Loucy (cell line): Measurements from ENCODE around the gene FBXL13.

ENCODE experiments used
- EZH2phosphoT487 ChIP-seq: fragments of 200-600 bp; IDR thresholded peaks from 2 replicates; pipeline ENCODE4 v1.6.1; 2018; ENCODE audit warnings: antibody characterized with exemption, mild to moderate bottlenecking, moderate library complexity, borderline replicate concordance
- TF ChIP-seq, protein P1 (sequence below): fragments of 200-600 bp; sonication (generic); conservative IDR thresholded peaks from 2 replicates; pipeline ENCODE4 v1.5.1; 2014; ENCODE audit warnings: mild to moderate bottlenecking, antibody characterized with exemption, low read length

DNA sequence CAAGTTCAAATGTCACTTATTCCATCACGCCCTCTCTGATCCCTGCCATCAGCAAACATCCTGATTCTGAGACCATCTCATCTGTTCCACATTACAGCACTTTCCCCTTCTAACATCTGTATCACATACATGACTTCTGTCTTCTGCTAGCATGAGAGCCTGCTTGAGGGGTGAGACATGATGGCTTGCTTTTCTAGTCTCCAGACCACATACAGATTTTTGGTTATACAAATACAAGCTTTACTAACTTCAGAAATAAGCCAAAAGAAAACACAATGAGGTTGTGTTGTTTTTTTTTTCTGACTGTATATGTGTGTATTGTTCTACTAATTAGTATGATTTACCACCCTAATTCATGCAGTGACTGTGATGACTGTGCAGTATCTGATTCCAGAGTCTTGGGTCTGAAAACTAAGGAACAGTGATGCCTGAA, 40.0 kb upstream of the FBXL13 start:
- TF ChIP-seq, protein P1, sequence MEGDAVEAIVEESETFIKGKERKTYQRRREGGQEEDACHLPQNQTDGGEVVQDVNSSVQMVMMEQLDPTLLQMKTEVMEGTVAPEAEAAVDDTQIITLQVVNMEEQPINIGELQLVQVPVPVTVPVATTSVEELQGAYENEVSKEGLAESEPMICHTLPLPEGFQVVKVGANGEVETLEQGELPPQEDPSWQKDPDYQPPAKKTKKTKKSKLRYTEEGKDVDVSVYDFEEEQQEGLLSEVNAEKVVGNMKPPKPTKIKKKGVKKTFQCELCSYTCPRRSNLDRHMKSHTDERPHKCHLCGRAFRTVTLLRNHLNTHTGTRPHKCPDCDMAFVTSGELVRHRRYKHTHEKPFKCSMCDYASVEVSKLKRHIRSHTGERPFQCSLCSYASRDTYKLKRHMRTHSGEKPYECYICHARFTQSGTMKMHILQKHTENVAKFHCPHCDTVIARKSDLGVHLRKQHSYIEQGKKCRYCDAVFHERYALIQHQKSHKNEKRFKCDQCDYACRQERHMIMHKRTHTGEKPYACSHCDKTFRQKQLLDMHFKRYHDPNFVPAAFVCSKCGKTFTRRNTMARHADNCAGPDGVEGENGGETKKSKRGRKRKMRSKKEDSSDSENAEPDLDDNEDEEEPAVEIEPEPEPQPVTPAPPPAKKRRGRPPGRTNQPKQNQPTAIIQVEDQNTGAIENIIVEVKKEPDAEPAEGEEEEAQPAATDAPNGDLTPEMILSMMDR: no peak
- no peak for TF ChIP-seq EZH2phosphoT487
